Ovary (tissue), 9 donors: Measurements from ENCODE around the gene TTC7B. TPM values are rescaled to one million over a fixed set of nuclear protein-coding genes. Genes with fewer than 3 reads are reported as not detected.

Source experiments
- DNase-seq, 5 donors: peaks; one replicate each; pipeline ENCODE4 v3.0.0-alpha.2; 2019 to 2020
- H3K27ac ChIP-seq, 2 donors: fragments of 200-600 bp; one replicate each; pipeline versions ENCODE4 v1.5.1 to v1.8.0; 2019 to 2022
- H3K27me3 ChIP-seq: fragments of 200-600 bp; one replicate; pipeline ENCODE4 v1.8.0; 2022
- H3K36me3 ChIP-seq: fragments of 200-600 bp; sonication (generic); one replicate; pipeline ENCODE4 v1.5.1; 2019
- H3K4me1 ChIP-seq: one replicate; pipeline ENCODE4 v1.8.1; 2013; ENCODE audit warnings: mild to moderate bottlenecking, moderate library complexity; ENCODE audit not compliant: insufficient read depth
- H3K4me3 ChIP-seq: fragments of 200-600 bp; sonication (generic); one replicate; pipeline ENCODE4 v1.5.1; 2017
- H3K9me3 ChIP-seq, 2 donors: fragments of 200-600 bp in 1 of 2; sonication (generic) in 1 of 2; one replicate each; pipeline versions ENCODE4 v1.5.1 to v1.8.1; 2013 to 2019; ENCODE audit warnings: mild to moderate bottlenecking in 1 of 2, moderate library complexity in 1 of 2
- CTCF ChIP-seq, 3 donors: fragments of 450-650 bp in 2 of 3; fragments of 200-600 bp in 1 of 3; IDR thresholded peaks; one replicate each; pipeline versions ENCODE4 v1.5.1 to v1.8.0; 2016 to 2022; ENCODE audit warnings: antibody characterized with exemption in 3 of 3, mild to moderate bottlenecking in 1 of 3
- EP300 ChIP-seq: sonication (generic); formaldehyde crosslinking; IDR thresholded peaks from one replicate; pipeline ENCODE4 v1.6.1; 2017; ENCODE audit warnings: antibody characterized with exemption
- POLR2A ChIP-seq: fragments of 450-650 bp; IDR thresholded peaks from one replicate; pipeline ENCODE4 v1.6.1; 2017; ENCODE audit warnings: antibody characterized with exemption, mild to moderate bottlenecking, moderate library complexity
- WGBS, 3 donors: extraction: QIAGEN DNeasy Blood & Tissue Kit in 1 of 3; methylation state at CpG; one replicate each; pipeline versions ENCODE4 v1.1.5 to v1.1.7; 2013 to 2017; 5-methylcytosine and 5-hydroxymethylcytosine counted together
- intact Hi-C, 4 donors: fragments of 100-400 bp; cut with DNase I; formaldehyde crosslinking; loops; one replicate each; pipeline versions ENCODE4 v1.11.0 to v1.15.1; 2022 to 2023
- polyA plus RNA-seq, 2 donors: library from polyadenylated mRNA; stranded (reverse); fragments of 200-250 nt in 1 of 2; fragments of 350-450 nt in 1 of 2; fragmentation: Illumina TruSeq in 1 of 2; extraction: RNeasy Lipid Tissue Mini Kit (QIAGEN cat#74804) in 1 of 2; gene quantifications; one replicate each; pipeline ENCODE4 v1.2.3, GENCODE V29; 2013 to 2014
- total RNA-seq, 7 donors: library from RNA; depleted of rRNA in 2 of 7; stranded (reverse); fragments of >200 nt in 2 of 7; fragmentation: NEBNext Ultra II Directional in 3 of 7; extraction: Animal tissue kit (Norgen Biotek cat#: 25700) in 3 of 7; gene quantifications; one replicate each; pipeline versions ENCODE4 v1.1.0 to v1.2.4, GENCODE V29; 2016 to 2023
- donor health status: DM: no; HTN: no; CAD: no; lungs with moderate emphysema.
- donor health status: DM: no; HTN: no; CAD: no.
- donor health status: Bipolar disorder and iron deficiency.
- donor health status: DM: yes; HTN: yes; CAD: no.
- donor health status: DM: no; HTN: no; CAD: no.
- donor health status: DM: yes; HTN: yes; CAD: no.

TTC7B gene
- total and polyA plus RNA-seq, 9 donors, result 18.2 to 39.5 (median 34.2) TPM

DNA sequence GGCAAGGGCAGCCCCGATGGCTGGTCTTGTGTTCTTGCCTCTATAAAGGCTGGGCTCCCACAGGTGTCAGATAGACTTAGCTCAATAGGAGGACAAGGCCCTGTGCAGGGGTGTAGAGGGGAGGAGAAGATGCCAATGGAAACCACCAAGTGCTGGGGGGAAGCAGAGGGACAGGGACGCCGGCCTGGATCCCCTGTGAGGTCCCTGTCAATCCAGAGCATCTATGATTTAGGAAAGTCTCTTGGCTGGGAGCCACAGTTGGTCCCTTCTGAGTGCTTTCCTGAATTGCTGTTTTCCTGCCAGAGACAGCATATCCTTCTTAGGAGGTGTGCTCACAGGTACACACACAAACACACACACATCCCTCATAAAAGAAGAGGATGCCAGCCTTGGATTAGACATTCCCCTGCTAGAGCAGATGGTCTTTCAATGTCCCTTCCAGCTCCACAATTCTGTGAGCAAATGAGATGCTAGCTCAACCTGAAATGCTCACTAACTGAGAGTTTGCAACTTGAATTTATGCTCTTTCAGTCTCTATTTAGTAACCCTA is 62.7 kb downstream of the TTC7B start:
- peaks cover 1% of the 10 kb centered on the region for H3K4me1 ChIP-seq
- no peaks in the 10 kb centered on the region for H3K27me3 ChIP-seq
- WGBS, 3 donors, result 90 to 96% (median 96%) methylated on average over 3 of the region's 3 CpGs
- TF ChIP-seq EP300 (no peak), POLR2A (no peak), CTCF (IDR thresholded peaks at IDR 0.05) (no peak)
- no peaks in the 10 kb centered on the region for H3K9me3 ChIP-seq
- H3K36me3 ChIP-seq, result no peaks in the 10 kb centered on the region
- no peak overlapping the region for H3K4me3 ChIP-seq
- intact Hi-C loops, result loop anchor here in 3 of 4 donors (10.0 kb wide), 4 partner anchors 349 to 459 kb away; partner anchors contain the start of gene CALM1 (in 1 of the 3)
- DNase-seq, result no peak
- H3K27ac ChIP-seq, result no peak overlapping the region

DNA sequence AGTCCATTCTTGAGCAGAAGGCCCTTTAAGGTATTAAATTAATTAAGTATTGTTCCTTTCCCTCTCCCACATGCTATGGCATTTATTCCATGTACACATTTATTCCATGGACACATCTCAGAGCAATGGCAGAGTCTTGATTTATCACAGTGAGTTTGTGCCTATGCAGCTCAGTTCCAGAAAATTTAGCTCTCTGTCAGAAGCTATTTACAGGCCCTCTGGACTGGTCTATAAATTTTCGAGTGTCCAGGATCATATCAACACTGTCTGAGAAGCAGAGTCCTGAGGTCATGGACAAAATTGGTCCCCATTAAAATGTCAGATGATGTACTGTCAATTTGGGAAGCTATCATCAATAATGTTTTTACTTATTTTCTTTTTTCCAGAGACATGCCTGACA is 65.5 kb downstream of the TTC7B start:
- Histone ChIP-seq H3K4me3 (no peak overlapping the region), H3K36me3 (no peaks in the 10 kb centered on the region), H3K27ac (no peak overlapping the region), H3K9me3 (no peaks in the 10 kb centered on the region), H3K27me3 (no peaks in the 10 kb centered on the region), H3K4me1 (no peaks in the 10 kb centered on the region)
- intact Hi-C loops, result loop anchor here in 3 of 4 donors (10.0 kb wide), 4 partner anchors 346 to 456 kb away; partner anchors contain the start of gene CALM1 (in 1 of the 3)
- DNase-seq, result no peak
- WGBS, 3 donors, result 68 to 77% (median 71%) methylated on average over 1 of the region's 1 CpG
- TF ChIP-seq CTCF (IDR thresholded peaks at IDR 0.05) (no peak), EP300 (no peak), POLR2A (no peak)

- intact Hi-C loops, result loop anchor here in 3 of 4 donors (10.0 kb wide), 4 partner anchors 345 to 455 kb away; partner anchors contain the start of gene CALM1 (in 1 of the 3)
- Histone ChIP-seq H3K27me3 (no peaks in the 10 kb centered on the region), H3K27ac (no peak overlapping the region), H3K36me3 (no peaks in the 10 kb centered on the region), H3K9me3 (no peaks in the 10 kb centered on the region), H3K4me1 (no peaks in the 10 kb centered on the region), H3K4me3 (no peak overlapping the region)
- DNase-seq, result no peak
- TF ChIP-seq EP300 (no peak), CTCF (IDR thresholded peaks at IDR 0.05) (no peak)
Observed at GRCh38 chr14:90750191-90750590, 66.0 kb downstream of the TTC7B start.

GRCh38 chr14:90747909-90748308 is 68.3 kb downstream of the TTC7B start:
- no peaks in the 10 kb centered on the region for H3K36me3 ChIP-seq
- H3K4me3 ChIP-seq, result no peak overlapping the region
- intact Hi-C loops, result no loop called here
- TF ChIP-seq CTCF (IDR thresholded peaks at IDR 0.05) (no peak), POLR2A (no peak), EP300 (no peak)
- no peak overlapping the region for H3K27ac ChIP-seq
- DNase-seq, result no peak
- H3K4me1 ChIP-seq, result peaks cover 5% of the 10 kb centered on the region
- H3K9me3 ChIP-seq, result no peaks in the 10 kb centered on the region
- H3K27me3 ChIP-seq, result no peaks in the 10 kb centered on the region
